HG03108 (cell line): ENCODE results near the gene XKR7.

Experiments
- ATAC-seq: cut with Tn5 transposase; IDR thresholded peaks from one replicate; pipeline ENCODE4 v1.9.1; 2021; ENCODE audit warnings: moderate library complexity; ENCODE audit not compliant: unreplicated experiment

XKR7 gene

GRCh38 chr20:32036716-32037485, 69.0 kb downstream of the XKR7 start:
- ATAC-seq, result no peak

DNA sequence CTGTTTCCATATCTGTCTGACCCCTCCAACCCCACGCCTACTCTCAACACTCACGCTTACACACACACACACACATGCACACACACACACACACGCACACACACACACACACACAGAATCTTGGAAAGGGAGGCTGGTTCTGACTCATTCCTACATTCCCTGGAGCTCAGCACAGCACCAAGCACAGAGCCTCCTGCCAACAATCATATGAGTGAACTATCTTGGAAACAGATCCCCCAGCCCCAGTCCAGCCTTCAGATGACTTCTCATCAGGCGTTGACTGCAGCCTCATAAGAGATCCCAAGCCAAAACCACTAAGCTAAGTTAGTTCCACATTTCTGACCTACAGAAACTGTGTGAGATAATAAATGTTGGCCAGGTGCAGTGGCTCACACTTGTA, 70.0 kb downstream of the XKR7 start:
- no peak for ATAC-seq

- ATAC-seq, result peak; percentile 71
Observed at GRCh38 chr20:32040142-32040953, 72.4 kb downstream of the XKR7 start.

DNA sequence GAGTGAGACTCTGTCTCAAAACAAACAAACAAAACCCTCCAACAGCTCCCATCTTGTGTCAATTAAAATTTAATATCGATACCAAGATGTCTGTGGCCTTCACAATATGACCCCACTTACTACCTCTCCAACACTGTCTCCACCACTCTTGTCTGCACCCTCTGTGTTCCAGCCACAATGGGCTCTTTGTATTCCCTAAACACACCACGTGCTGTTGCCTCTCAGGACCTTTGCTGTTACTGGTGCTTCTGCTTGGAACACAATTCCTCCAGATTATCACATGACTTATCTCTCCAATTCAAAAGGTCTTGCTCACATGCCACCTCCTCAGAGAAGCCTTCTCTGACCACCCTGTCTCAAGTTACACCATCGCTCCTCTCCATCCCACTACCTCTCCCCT, 78.0 kb downstream of the XKR7 start:
- no peak for ATAC-seq

DNA sequence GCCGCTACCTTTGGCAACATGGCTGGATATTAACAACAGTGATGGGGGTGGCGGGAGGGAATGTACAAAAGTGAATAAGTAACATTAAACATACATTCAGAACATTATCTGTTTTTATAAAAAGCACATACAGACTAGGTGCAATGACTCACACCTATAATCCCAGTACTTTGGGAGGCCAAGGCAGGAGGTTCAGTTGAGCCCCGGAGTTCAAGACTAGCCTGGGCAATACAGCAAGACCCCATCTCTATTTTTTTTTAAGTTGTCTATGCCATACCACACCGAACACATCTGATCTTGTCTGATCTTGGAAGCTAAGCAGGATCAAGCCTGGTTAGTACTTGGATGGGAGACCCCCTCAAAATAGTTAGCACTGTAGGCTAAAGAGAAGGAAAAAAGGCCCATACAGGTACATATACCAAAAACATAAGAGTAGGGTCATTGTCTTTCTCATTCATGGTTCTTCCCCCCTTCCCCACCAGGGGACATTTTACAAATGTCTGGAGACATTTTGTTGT, 82.4 kb downstream of the XKR7 start:
- ATAC-seq, result no peak

- no peak for ATAC-seq
Observed at GRCh38 chr20:32050851-32051556, 83.1 kb downstream of the XKR7 start.

DNA sequence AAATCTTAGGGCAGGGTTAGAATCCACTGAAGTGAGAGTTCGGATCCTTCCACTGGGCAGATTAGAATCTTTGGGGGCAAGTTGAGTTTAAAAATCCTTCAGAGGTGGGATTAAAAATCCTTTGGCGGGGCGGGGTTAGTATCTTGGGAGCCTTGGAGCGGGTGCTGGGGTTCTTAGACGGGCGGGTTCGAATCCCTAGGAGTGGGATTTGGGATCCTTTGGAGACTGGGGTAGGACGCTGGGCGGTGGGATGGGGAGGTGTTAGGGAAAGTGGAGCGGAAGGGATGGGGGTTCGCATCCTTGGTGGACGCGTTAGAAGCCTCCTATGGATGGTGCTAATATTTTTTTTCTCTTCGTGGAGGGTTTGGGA, 83.8 kb downstream of the XKR7 start:
- no peak for ATAC-seq

DNA sequence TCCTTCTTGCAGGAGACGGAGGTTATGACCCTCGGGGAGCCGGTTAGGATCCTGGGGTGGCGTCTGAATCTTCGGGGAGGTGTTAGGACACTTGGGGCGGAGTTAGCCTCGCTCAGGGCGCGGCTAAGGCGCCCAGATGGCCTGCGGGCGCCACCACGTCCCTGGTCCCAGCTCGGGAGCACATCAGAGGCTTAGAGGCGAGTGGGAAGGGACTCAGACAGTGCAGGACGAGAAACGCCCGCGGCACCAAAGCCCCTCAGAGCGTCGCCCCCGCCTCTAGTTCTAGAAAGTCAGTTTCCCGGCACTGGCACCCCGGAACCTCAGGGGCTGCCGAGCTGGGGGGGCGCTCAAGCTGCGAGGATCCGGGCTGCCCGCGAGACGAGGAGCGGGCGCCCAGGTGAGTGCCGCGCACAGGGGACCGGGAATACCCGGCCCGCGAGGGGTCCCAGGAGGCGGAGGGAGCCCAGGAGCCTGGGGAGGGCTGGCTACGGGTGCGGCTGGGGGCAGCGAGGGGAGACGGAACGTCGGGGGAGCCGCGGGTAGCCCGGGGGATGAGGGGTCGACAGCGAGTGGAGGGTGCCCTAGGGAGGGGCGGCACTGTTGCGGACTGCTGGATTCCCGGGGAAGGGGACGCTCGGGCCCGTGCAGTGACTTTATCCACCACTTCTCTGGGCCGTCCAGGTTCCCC, 84.3 kb downstream of the XKR7 start, which contains the start of gene HCK:
HCK (plus strand) TSS at position 153 of the 688 bp plus-strand sequence.
- ATAC-seq, result no peak

DNA sequence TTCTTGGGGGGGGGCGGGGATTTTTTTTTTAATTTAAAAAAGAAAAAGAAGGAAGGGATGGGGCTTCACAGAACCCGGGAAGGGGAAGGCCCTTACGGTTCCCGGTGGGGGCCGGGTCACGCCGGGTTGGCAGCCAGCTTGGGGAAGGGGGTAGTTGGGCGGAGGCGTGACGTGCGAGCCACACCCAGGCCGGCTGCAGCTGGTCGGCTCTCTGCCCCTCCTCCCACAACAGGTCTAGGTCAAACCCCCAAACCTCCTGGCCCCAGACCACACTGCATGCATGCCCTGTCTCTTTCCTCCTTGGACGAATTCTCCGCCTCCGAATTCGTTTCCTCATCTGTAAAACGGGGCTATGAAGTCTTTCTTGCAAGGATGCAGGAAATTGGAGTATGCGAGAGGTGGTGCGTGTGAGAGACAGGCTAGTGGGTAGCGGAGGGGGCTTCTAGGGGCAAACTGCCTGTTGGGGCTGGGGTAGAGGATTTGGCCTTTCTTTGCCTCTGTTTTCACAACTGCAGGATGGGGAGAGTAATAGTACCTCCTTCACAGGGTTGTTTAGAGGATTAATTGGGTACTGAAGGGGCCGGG, 84.9 kb downstream of the XKR7 start:
- ATAC-seq, result no peak
